K562 (cell line): ENCODE data around the gene MLLT6. TPM values are rescaled to one million over a fixed set of nuclear protein-coding genes. Genes with fewer than 3 reads are reported as not detected.

Experiments
- DACH1 ChIP-seq: fragments of 450-650 bp; IDR thresholded peaks from 2 replicates; pipeline ENCODE4 v1.6.1; 2018; ENCODE audit not compliant: partially characterized antibody
- FOXM1 ChIP-seq, 2 experiments: fragments of 450-650 bp in 1 of 2; sonication (generic) in 1 of 2; formaldehyde crosslinking in 1 of 2; IDR thresholded peaks; 2 replicates each; pipeline versions ENCODE4 v1.6.1 to v1.9.0; 2017 to 2022; ENCODE audit warnings: low read depth in 2 of 2, mild to moderate bottlenecking in 2 of 2, missing genetic modification reagents in 1 of 2, moderate library complexity in 1 of 2
- MCM5 ChIP-seq: fragments of 450-650 bp; IDR thresholded peaks from 2 replicates; pipeline ENCODE4 v1.6.1; 2016; ENCODE audit warnings: low read depth
- MTA1 ChIP-seq: fragments of 450-650 bp; IDR thresholded peaks from 2 replicates; pipeline ENCODE4 v1.6.1; 2017; ENCODE audit warnings: borderline replicate concordance
- MXI1 ChIP-seq: IDR thresholded peaks from 2 replicates; pipeline ENCODE4 v1.6.1; 2011; ENCODE audit warnings: low read depth, mild to moderate bottlenecking, improper control_type of control experiment, low read length
- NR2C2 ChIP-seq, 2 experiments: fragments of 200-800 bp in 1 of 2; sonication (Bioruptor generic) in 1 of 2; sonication (generic) in 1 of 2; formaldehyde crosslinking in 1 of 2; IDR thresholded peaks; 2 replicates each; pipeline versions ENCODE4 v1.6.1 to v1.8.0; 2016 to 2022; ENCODE audit warnings: mild to moderate bottlenecking in 1 of 2, missing compliant biosample characterization in 1 of 2, missing genetic modification characterization in 1 of 2, missing genetic modification reagents in 1 of 2
- RBM25 ChIP-seq: fragments of 200-400 bp; formaldehyde crosslinking; IDR thresholded peaks from 2 replicates; pipeline ENCODE4 v1.6.1; 2018; ENCODE audit warnings: low read length, low read depth, moderate library complexity; ENCODE audit not compliant: severe bottlenecking
- SRSF7 ChIP-seq: fragments of 200-400 bp; formaldehyde crosslinking; optimal IDR thresholded peaks from 2 replicates; pipeline ENCODE3; 2017; ENCODE audit warnings: mild to moderate bottlenecking, low read depth, low read length
- TCF7L2 ChIP-seq: fragments of 150-350 bp; IDR thresholded peaks from 2 replicates; pipeline ENCODE4 v1.6.1; 2016; ENCODE audit warnings: low read depth, mild to moderate bottlenecking, low read length, moderate library complexity
- THAP12 ChIP-seq: fragments of 250-450 bp; sonication (Bioruptor Pico); IDR thresholded peaks from 2 replicates; pipeline ENCODE4 v1.9.0; 2021; ENCODE audit warnings: mild to moderate bottlenecking, inconsistent platforms
- USF2 ChIP-seq: sonication (generic); formaldehyde crosslinking; IDR thresholded peaks from 2 replicates; pipeline ENCODE4 v1.5.0; 2020; ENCODE audit warnings: missing genetic modification reagents
- ZSCAN32 ChIP-seq: fragments of 450-650 bp; formaldehyde crosslinking; IDR thresholded peaks from 2 replicates; pipeline ENCODE4 v1.4.0; 2020; ENCODE audit warnings: mild to moderate bottlenecking, moderate library complexity
- polyA plus RNA-seq, 8 experiments: library from polyadenylated mRNA; depleted of rRNA in 4 of 8; stranded (reverse) in 5 of 8; unstranded in 3 of 8; fragments of >200 nt; fragmentation: Nextera tagmentation in 2 of 8; fragmentation: Illumina TruSeq in 1 of 8; extraction: Ambion mirVana in 2 of 8; extraction: Trizol in 1 of 8; gene quantifications; 2 replicates each; pipeline versions ENCODE4 v1.2.1 to v1.2.3, GENCODE V29; 2011 to 2014; ENCODE audit warnings: inconsistent platforms in 1 of 8, missing spikeins in 1 of 8
- total RNA-seq, 7 experiments: library from RNA; depleted of rRNA in 6 of 7; stranded (reverse); fragments of >200 nt in 6 of 7; fragmentation: Illumina TruSeq in 2 of 7; extraction: Trizol in 2 of 7; gene quantifications; 2 replicates each; pipeline versions ENCODE4 v1.2.1 to v1.2.3, GENCODE V29; 2011 to 2021; ENCODE audit warnings: low replicate concordance in 1 of 7

The MLLT6 gene
- total and polyA plus RNA-seq, 9 of the 15 experiments (the other 6 are each of a cell fraction or from before 2014, with no cell fraction given) = 3.1 to 71.7 (median 30.0) TPM

GRCh38 chr17:38703742-38704605 is 1.1 kb upstream of the MLLT6 start (continued):
- TF ChIP-seq THAP12 (no peak), USF2 (CRISPR knock-in tag) (0 out of 2 replicates have a peak, but pooled peaks have one; percentile 15), SRSF7 (no peak), ZSCAN32 (CRISPR knock-in tag) (no peak), FOXM1 (IDR thresholded peaks at IDR 0.05; ENCODE audit: low read depth) (peak; percentile 28; the same call in 1 of the 2 replicates), FOXM1 (CRISPR knock-in tag; IDR thresholded peaks at IDR 0.05; ENCODE audit: low read depth) (no peak), MXI1 (peak; percentile 37; the same call in 1 of the 2 replicates), TCF7L2 (peak; percentile 57; the same call in 1 of the 2 replicates), DACH1 (no peak), MCM5 (no peak), RBM25 (peak; percentile 71), MTA1 (0 out of 2 replicates have a peak, but pooled peaks have one; percentile 21), NR2C2 (CRISPR knock-in tag; IDR thresholded peaks at IDR 0.05) (no peak), NR2C2 (tag; IDR thresholded peaks at IDR 0.05) (peak; percentile 64)
